DND-41 (cell line): ENCODE results near the gene TMEM198.

ENCODE experiments used
- CTCF ChIP-seq: IDR thresholded peaks from 2 replicates; pipeline ENCODE4 v1.5.1; 2012; ENCODE audit warnings: borderline replicate concordance, low read length, moderate library complexity, mild to moderate bottlenecking; ENCODE audit not compliant: poor library complexity, severe bottlenecking; ENCODE audit errors: extremely low read depth
- EZH2 ChIP-seq: IDR thresholded peaks from 3 replicates; pipeline ENCODE4 v1.6.1; 2012; ENCODE audit warnings: borderline replicate concordance, low read depth, mild to moderate bottlenecking, moderate library complexity, low read length, inconsistent platforms; ENCODE audit not compliant: severe bottlenecking

GRCh38 chr2:219508444-219508734 lies 35.4 kb upstream of the TMEM198 start:
- TF ChIP-seq CTCF (no peak), EZH2 (no peak)
